ENCODE results near the gene PFDN1. TPM values are rescaled to one million over a fixed set of nuclear protein-coding genes. Genes with fewer than 3 reads are reported as not detected.

PFDN1 gene
- total and polyA plus RNA-seq, 10 of the 15 experiments (the other 5 are each of a cell fraction or from before 2014, with no cell fraction given): 62.9 to 193 (median 102) TPM

GRCh38 chr5:140223567-140223966 is 79.3 kb downstream of the PFDN1 start:
- intact Hi-C loops (cut with micrococcal nuclease; ENCODE audit: unreplicated experiment): no loop called here
- WGBS (ENCODE audit: insufficient coverage, insufficient replicate concordance, low lambda C conversion rate, missing lambda C conversion rate): 75% methylated on average over 3 of the region's 3 CpGs
- FAIRE-seq: no peak
- no peak for TF ChIP-seq ESRRA (IDR thresholded peaks at IDR 0.05; ENCODE audit: low read length)
- TF ChIP-seq POLR2AphosphoS5 (IDR thresholded peaks at IDR 0.05; ENCODE audit: low read length): no peak
- no peak for TF ChIP-seq CBX5 (IDR thresholded peaks at IDR 0.05; ENCODE audit: low read depth)
- no peak for TF ChIP-seq RAD21 (IDR thresholded peaks at IDR 0.05; ENCODE audit: insufficient read depth, low read depth, low read length)
- TF ChIP-seq USF1 (IDR thresholded peaks at IDR 0.05; ENCODE audit: borderline replicate concordance, extremely low read length, insufficient read depth, low read depth, low read length): no peak
- no peak for TF ChIP-seq ZZZ3 (IDR thresholded peaks at IDR 0.05; ENCODE audit: control insufficient read depth, insufficient read length, low read depth)
- TF ChIP-seq MYB (IDR thresholded peaks at IDR 0.05; ENCODE audit: borderline replicate concordance, low read depth, low read length): no peak
- TF ChIP-seq YBX1 (IDR thresholded peaks at IDR 0.05): no peak
- no peak for TF ChIP-seq MAX (IDR thresholded peaks at IDR 0.05; ENCODE audit: low read depth, low read length)
- TF ChIP-seq TCF7 (IDR thresholded peaks at IDR 0.05; ENCODE audit: borderline replicate concordance): no peak
- Histone ChIP-seq H3K27me3 (replicated peaks in 1 of 2; ENCODE audit: control insufficient read depth in 2 of 2, insufficient read depth in 2 of 2, low read length in 1 of 2) (no peaks in the 10 kb centered on the region), H3K27ac (ENCODE audit: control insufficient read depth, insufficient read depth) (no peak overlapping the region), H3K9me3 (replicated peaks; ENCODE audit: control insufficient read depth, insufficient read depth, low read length) (no peaks in the 10 kb centered on the region), H3K9ac (ENCODE audit: control insufficient read depth, insufficient read depth, low read length) (no peak overlapping the region), H3K36me3 (ENCODE audit: control insufficient read depth in 2 of 2, insufficient read depth in 2 of 2, low read length in 1 of 2) (no peaks in the 10 kb centered on the region; a peak in 2 of 4 replicates), H2AFZ (ENCODE audit: control insufficient read depth, low read depth, low read length) (no peak overlapping the region), H4K20me1 (ENCODE audit: control insufficient read depth, insufficient read depth) (no peaks in the 10 kb centered on the region), H3K4me1 (ENCODE audit: control insufficient read depth, insufficient read depth, low read length) (peaks cover 30% of the 10 kb centered on the region), H3K4me2 (ENCODE audit: control insufficient read depth, insufficient read depth) (no peak overlapping the region), H3K4me3 (no peak overlapping the region), H3K79me2 (ENCODE audit: control insufficient read depth, insufficient read depth, low read length) (no peaks in the 10 kb centered on the region; the same call in 1 of the 2 replicates)
- in situ Hi-C loops (cut with MboI): no loop called here
- POLR2A ChIA-PET: interaction anchor here (0.6 to 0.8 kb wide), 2 partner anchors 43 to 237 kb away, joined by 3 to 5 read pairs; no protein-coding TSS in a partner anchor
- no peak for DNase-seq (ENCODE audit: low read depth, low spot score)
- RAD21 ChIA-PET (ENCODE audit: unreplicated experiment): interaction anchor here (1.3 to 1.4 kb wide), 2 partner anchors 16 to 21 kb away, joined by 3 read pairs; no protein-coding TSS in a partner anchor
- ATAC-seq: no peak
- BruUV-seq (replicated peaks): no TSS peak
- CTCF ChIA-PET: interaction anchor here (1.2 to 2.6 kb wide), 6 partner anchors 12 to 129 kb away, joined by 3 to 12 read pairs (median 4); no protein-coding TSS in a partner anchor
- SMC1A ChIA-PET (ENCODE audit: uncharacterized antibody, unreplicated experiment): interaction anchor here (0.8 to 1.9 kb wide), 7 partner anchors 10 to 78 kb away, joined by 3 to 5 read pairs (median 4); no protein-coding TSS in a partner anchor
